GM23248 (cell line): Measurements from ENCODE around the gene PLA2R1.

Experiments used
- EZH2 ChIP-seq: fragments of 200-600 bp; sonication (generic); IDR thresholded peaks from 2 replicates; pipeline ENCODE4 v1.6.1; 2018; ENCODE audit warnings: antibody characterized with exemption, mild to moderate bottlenecking; ENCODE audit not compliant: insufficient read depth, poor library complexity, severe bottlenecking
- EZH2phosphoT487 ChIP-seq: fragments of 200-600 bp; sonication (generic); IDR thresholded peaks from 2 replicates; pipeline ENCODE4 v1.6.1; 2018; ENCODE audit warnings: antibody characterized with exemption, moderate library complexity, mild to moderate bottlenecking, low read depth; ENCODE audit not compliant: insufficient read depth

DNA sequence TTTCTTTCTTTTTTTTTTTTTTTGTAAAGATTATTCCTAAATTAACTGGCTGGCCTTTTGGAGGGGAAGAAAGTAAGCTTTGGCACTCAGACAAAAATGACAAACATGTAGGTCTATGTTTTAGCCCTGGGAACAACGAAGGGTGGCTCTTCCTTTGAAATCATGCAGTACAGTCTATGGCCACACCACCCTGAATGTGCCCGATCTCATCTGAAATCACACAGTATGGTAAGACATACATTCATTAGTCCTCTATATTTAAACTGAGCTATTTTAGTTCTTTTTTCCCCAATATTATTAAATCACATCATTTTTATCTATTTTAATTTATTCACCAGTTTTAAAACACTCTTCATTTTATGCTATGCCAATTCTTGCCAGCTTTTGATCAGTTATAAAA lies 48.2 kb downstream of the PLA2R1 start:
- no peak for TF ChIP-seq EZH2
- no peak for TF ChIP-seq EZH2phosphoT487
